Measurements from ENCODE around the gene AP2B1.

DNA sequence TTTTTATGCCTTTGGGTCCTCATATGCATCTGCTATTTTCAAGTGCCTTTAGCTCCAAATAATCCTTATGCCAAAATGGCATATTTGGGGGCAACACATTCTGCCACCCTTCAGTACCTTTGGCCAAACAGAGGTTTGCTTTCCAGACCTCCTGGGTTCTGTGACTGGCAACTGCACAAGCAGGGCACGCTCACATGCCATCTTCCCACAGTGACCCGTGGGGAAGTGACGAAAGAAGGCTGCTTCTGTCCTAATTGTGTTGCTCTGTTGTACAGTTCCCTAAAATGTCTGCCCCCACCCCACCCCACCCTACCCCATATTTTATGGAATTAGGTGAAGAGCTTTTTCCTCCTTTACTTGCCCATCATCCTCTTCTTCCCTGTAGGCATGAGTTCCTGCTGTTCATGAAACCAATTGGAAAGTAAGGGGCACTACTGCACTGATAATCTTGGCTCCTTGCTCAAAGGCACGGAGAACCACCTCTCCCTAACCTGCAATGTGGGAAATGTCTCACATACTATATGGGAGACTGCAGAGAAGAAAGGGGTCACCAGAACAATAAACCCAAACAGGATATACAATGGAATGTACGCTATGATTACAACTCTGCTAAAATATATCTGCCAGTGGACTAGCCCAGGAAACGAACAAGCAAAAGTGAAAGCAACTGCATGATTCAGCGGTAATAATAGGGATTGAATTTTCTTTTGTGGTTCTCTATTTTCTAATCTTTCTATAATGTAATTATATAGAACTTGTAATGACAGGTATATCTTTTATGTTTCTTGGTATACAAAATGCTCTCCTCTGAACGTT is 46.3 kb upstream of the AP2B1 start:
- TF ChIP-seq POLR2A (IDR thresholded peaks at IDR 0.05), result peak; percentile 14
- TF ChIP-seq, protein P1, sequence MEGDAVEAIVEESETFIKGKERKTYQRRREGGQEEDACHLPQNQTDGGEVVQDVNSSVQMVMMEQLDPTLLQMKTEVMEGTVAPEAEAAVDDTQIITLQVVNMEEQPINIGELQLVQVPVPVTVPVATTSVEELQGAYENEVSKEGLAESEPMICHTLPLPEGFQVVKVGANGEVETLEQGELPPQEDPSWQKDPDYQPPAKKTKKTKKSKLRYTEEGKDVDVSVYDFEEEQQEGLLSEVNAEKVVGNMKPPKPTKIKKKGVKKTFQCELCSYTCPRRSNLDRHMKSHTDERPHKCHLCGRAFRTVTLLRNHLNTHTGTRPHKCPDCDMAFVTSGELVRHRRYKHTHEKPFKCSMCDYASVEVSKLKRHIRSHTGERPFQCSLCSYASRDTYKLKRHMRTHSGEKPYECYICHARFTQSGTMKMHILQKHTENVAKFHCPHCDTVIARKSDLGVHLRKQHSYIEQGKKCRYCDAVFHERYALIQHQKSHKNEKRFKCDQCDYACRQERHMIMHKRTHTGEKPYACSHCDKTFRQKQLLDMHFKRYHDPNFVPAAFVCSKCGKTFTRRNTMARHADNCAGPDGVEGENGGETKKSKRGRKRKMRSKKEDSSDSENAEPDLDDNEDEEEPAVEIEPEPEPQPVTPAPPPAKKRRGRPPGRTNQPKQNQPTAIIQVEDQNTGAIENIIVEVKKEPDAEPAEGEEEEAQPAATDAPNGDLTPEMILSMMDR (IDR thresholded peaks at IDR 0.05), result no peak

Measured in right lobe of liver (tissue), 4 donors.